Fibroblast of lung (primary cell): ENCODE results near the gene WDR76. TPM values are rescaled to one million over a fixed set of nuclear protein-coding genes. Genes with fewer than 3 reads are reported as not detected.

Experiments used
- DNase-seq, 2 donors: peaks; one replicate each; pipeline versions ENCODE4 v3.0.0 to v3.0.0-alpha.2; 2010; ENCODE audit warnings: low read depth in 2 of 2
- H2AFZ ChIP-seq: 2 replicates; pipeline ENCODE4 v1.5.1; 2012; ENCODE audit warnings: low read length, control low read depth, inconsistent platforms
- H3K27ac ChIP-seq: 2 replicates; pipeline ENCODE4 v1.5.1; 2011; ENCODE audit warnings: low read length, control low read depth; ENCODE audit not compliant: insufficient read depth
- H3K27me3 ChIP-seq: 2 replicates; pipeline ENCODE4 v1.5.1; 2011; ENCODE audit warnings: mild to moderate bottlenecking, low read length; ENCODE audit not compliant: control insufficient read depth, insufficient read depth
- H3K36me3 ChIP-seq: 2 replicates; pipeline ENCODE4 v1.5.1; 2011; ENCODE audit warnings: low read length; ENCODE audit not compliant: control insufficient read depth, insufficient read depth
- H3K4me1 ChIP-seq: 2 replicates; pipeline ENCODE4 v1.5.1; 2011; ENCODE audit warnings: low read length; ENCODE audit not compliant: control insufficient read depth, insufficient read depth; ENCODE audit errors: extremely low read depth
- H3K4me2 ChIP-seq: 2 replicates; pipeline ENCODE4 v1.5.1; 2011; ENCODE audit warnings: low read length, control low read depth; ENCODE audit not compliant: insufficient read depth; ENCODE audit errors: extremely low read depth
- H3K4me3 ChIP-seq, 4 experiments: fragments of 200-600 bp in 1 of 4; sonication (generic) in 1 of 4; replicated peaks in 1 of 4; 2 replicates each; pipeline ENCODE4 v1.5.1; 2011 to 2016; ENCODE audit warnings: low read length in 4 of 4, low read depth in 3 of 4, mild to moderate bottlenecking in 3 of 4, control low read depth in 2 of 4, inconsistent platforms in 1 of 4, mixed read lengths in 1 of 4; ENCODE audit not compliant: insufficient read depth in 1 of 4; ENCODE audit errors: control extremely low read depth in 1 of 4
- H3K79me2 ChIP-seq: 2 replicates; pipeline ENCODE4 v1.5.1; 2012; ENCODE audit warnings: mild to moderate bottlenecking, low read length, inconsistent platforms; ENCODE audit not compliant: control insufficient read depth, insufficient read depth
- H3K9ac ChIP-seq: 2 replicates; pipeline ENCODE4 v1.5.1; 2011; ENCODE audit warnings: mild to moderate bottlenecking, low read length, control low read depth; ENCODE audit not compliant: insufficient read depth
- H3K9me3 ChIP-seq: 2 replicates; pipeline ENCODE4 v1.5.1; 2012; ENCODE audit warnings: low read depth, low read length; ENCODE audit not compliant: control insufficient read depth, insufficient read depth
- H4K20me1 ChIP-seq: 2 replicates; pipeline ENCODE4 v1.5.1; 2011; ENCODE audit warnings: low read length; ENCODE audit not compliant: control insufficient read depth, insufficient read depth; ENCODE audit errors: extremely low read depth
- CTCF ChIP-seq, 2 donors: IDR thresholded peaks in 1 of 2; conservative IDR thresholded peaks in 1 of 2; 1 replicate in 1 of 2; 2 replicates in 1 of 2; pipeline ENCODE4 v1.5.1; 2011 to 2012; ENCODE audit warnings: low read length in 2 of 2, control low read depth in 1 of 2, inconsistent platforms in 1 of 2, low read depth in 1 of 2, mild to moderate bottlenecking in 1 of 2
- EZH2 ChIP-seq: IDR thresholded peaks from 2 replicates; pipeline ENCODE4 v1.5.1; 2012; ENCODE audit warnings: low read length, control low read depth, mild to moderate bottlenecking; ENCODE audit errors: missing control alignments
- polyA plus RNA-seq, 2 donors: library from polyadenylated mRNA; depleted of rRNA in 1 of 2; stranded (reverse) in 1 of 2; unstranded in 1 of 2; fragments of >200 nt; gene quantifications; 2 replicates each; pipeline ENCODE4 v1.2.1, GENCODE V29; 2011 to 2012; ENCODE audit warnings: missing spikeins in 1 of 2
- total RNA-seq: library from RNA; depleted of rRNA; stranded (reverse); fragments of >200 nt; gene quantifications from 2 replicates; pipeline ENCODE4 v1.2.1, GENCODE V29; 2014

WDR76 gene
- total and polyA plus RNA-seq, 2 donors (not counting 1 experiment from before 2014, with no cell fraction given): 5.8 to 11.6 TPM

- H3K27me3 ChIP-seq: no peaks in the 10 kb centered on the region
- no peaks in the 10 kb centered on the region for H3K79me2 ChIP-seq
- DNase-seq: no peak
- TF ChIP-seq CTCF (conservative IDR thresholded peaks at IDR 0.05 in 1 of 2, IDR thresholded peaks at IDR 0.05 in 1 of 2; ENCODE audit: low read depth in 1 of 2, low read length in 2 of 2): no peak
- no peak for TF ChIP-seq EZH2
- no peak overlapping the region for H3K9ac ChIP-seq
- no peak overlapping the region for H2AFZ ChIP-seq
- no peaks in the 10 kb centered on the region for H3K36me3 ChIP-seq
- H3K4me3 ChIP-seq: no peak overlapping the region
- H4K20me1 ChIP-seq: no peaks in the 10 kb centered on the region
- H3K27ac ChIP-seq: no peak overlapping the region
- H3K9me3 ChIP-seq: no peaks in the 10 kb centered on the region
- H3K4me2 ChIP-seq: no peak overlapping the region
- peaks cover 28% of the 10 kb centered on the region for H3K4me1 ChIP-seq
These were observed 89.0 kb downstream of the WDR76 start for GRCh38 chr15:43915631-43916325.

GRCh38 chr15:43916326-43916660 lies 89.5 kb downstream of the WDR76 start:
- Histone ChIP-seq H3K4me2 (no peak overlapping the region), H3K79me2 (no peaks in the 10 kb centered on the region), H3K27ac (no peak overlapping the region), H3K9me3 (no peaks in the 10 kb centered on the region), H4K20me1 (no peaks in the 10 kb centered on the region), H2AFZ (no peak overlapping the region), H3K4me1 (peaks cover 23% of the 10 kb centered on the region), H3K4me3 (no peak overlapping the region), H3K9ac (no peak overlapping the region), H3K36me3 (no peaks in the 10 kb centered on the region), H3K27me3 (no peaks in the 10 kb centered on the region)
- no peak for DNase-seq
- TF ChIP-seq CTCF (conservative IDR thresholded peaks at IDR 0.05 in 1 of 2, IDR thresholded peaks at IDR 0.05 in 1 of 2; ENCODE audit: low read depth in 1 of 2, low read length in 2 of 2) (no peak), EZH2 (no peak)

Other genes starting within 250 kb of the WDR76 start
- 27.0 and 40.8 TPM in 2 replicates for gene PPIP5K1, start 236.8 kb upstream of the WDR76 start, total RNA-seq
- 19.6 and 21.2 TPM in 2 replicates for gene PPIP5K1, start 236.8 kb upstream of the WDR76 start, polyA plus RNA-seq
- not detected in 2 replicates for gene CKMT1B, start 233.0 kb upstream of the WDR76 start, total RNA-seq
- gene CKMT1B, start 233.0 kb upstream of the WDR76 start, polyA plus RNA-seq: 0.03 TPM in 1 of 2 replicates, not detected in the other
- under 0.01 and 0.17 TPM in 2 replicates for gene STRC, start 208.2 kb upstream of the WDR76 start, total RNA-seq
- gene STRC, start 208.2 kb upstream of the WDR76 start, polyA plus RNA-seq: not detected in 2 replicates
- 1.0 and 2.3 TPM in 2 replicates for gene CATSPER2, start 178.2 kb upstream of the WDR76 start, total RNA-seq
- gene CATSPER2, start 178.2 kb upstream of the WDR76 start, polyA plus RNA-seq: 0.84 and 0.85 TPM in 2 replicates
- gene CKMT1A, start 133.1 kb upstream of the WDR76 start, total RNA-seq: not detected in 2 replicates
- 0.03 TPM in 1 of 2 replicates, not detected in the other for gene CKMT1A, start 133.1 kb upstream of the WDR76 start, polyA plus RNA-seq
- gene PDIA3, start 80.6 kb upstream of the WDR76 start, total RNA-seq: 89.1 and 120 TPM in 2 replicates
- gene PDIA3, start 80.6 kb upstream of the WDR76 start, polyA plus RNA-seq: 359 and 528 TPM in 2 replicates
- 6.7 and 10.1 TPM in 2 replicates for gene ELL3, start 50.0 kb upstream of the WDR76 start, total RNA-seq
- gene ELL3, start 50.0 kb upstream of the WDR76 start, polyA plus RNA-seq: 0.86 and 1.5 TPM in 2 replicates
- 371 and 422 TPM in 2 replicates for gene SERF2, start 34.7 kb upstream of the WDR76 start, total RNA-seq
- gene SERF2, start 34.7 kb upstream of the WDR76 start, polyA plus RNA-seq: 1,159 and 1,227 TPM in 2 replicates
- under 0.01 and 0.17 TPM in 2 replicates for gene SERINC4, start 26.8 kb upstream of the WDR76 start, total RNA-seq
- gene SERINC4, start 26.8 kb upstream of the WDR76 start, polyA plus RNA-seq: 0.06 and 0.08 TPM in 2 replicates
- gene HYPK, start 26.4 kb upstream of the WDR76 start, total RNA-seq: 8.6 and 9.2 TPM in 2 replicates
- gene HYPK, start 26.4 kb upstream of the WDR76 start, polyA plus RNA-seq: 8.7 and 12.8 TPM in 2 replicates
- 28.4 and 31.1 TPM in 2 replicates for gene MFAP1, start 2.3 kb upstream of the WDR76 start, total RNA-seq
- gene MFAP1, start 2.3 kb upstream of the WDR76 start, polyA plus RNA-seq: 41.4 and 45.0 TPM in 2 replicates